Measurements from ENCODE around the gene GTPBP3. TPM values are rescaled to one million over a fixed set of nuclear protein-coding genes. Genes with fewer than 3 reads are reported as not detected.
A peak's percentile ranks its signal among the peaks of the same experiment; 100 is the strongest.

GTPBP3 gene
- total and polyA plus RNA-seq, 9 of the 15 experiments (the other 6 are each of a cell fraction or from before 2014, with no cell fraction given): 4.9 to 124 (median 22.6) TPM

DNA sequence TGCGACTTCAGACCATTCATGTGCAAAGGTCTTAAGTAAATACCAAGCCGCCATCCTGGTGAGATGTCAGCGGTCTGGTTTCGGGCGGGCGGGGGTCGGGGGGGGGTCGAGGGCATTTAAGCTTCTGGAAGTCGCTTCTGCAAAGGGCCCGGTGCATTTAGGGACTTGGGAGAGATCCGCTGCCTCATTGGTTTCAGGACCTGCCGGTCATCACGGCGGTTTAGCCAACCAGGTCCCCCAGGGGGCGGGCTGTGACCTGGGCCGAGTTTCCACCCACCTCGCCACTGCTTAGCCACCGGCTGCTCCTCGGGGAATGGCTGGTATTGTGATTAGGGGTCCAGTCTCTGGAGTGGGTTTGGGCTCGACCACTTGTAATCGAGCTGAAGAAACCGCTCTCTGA lies 47.9 kb upstream of the GTPBP3 start (continued):
- TF ChIP-seq, protein P1, sequence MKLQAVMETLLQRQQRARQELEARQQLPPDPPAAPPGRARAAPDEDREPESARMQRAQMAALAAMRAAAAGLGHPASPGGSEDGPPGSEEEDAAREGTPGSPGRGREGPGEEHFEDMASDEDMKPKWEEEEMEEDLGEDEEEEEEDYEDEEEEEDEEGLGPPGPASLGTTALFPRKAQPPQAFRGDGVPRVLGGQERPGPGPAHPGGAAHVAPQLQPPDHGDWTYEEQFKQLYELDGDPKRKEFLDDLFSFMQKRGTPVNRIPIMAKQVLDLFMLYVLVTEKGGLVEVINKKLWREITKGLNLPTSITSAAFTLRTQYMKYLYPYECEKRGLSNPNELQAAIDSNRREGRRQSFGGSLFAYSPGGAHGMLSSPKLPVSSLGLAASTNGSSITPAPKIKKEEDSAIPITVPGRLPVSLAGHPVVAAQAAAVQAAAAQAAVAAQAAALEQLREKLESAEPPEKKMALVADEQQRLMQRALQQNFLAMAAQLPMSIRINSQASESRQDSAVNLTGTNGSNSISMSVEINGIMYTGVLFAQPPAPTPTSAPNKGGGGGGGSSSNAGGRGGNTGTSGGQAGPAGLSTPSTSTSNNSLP (IDR thresholded peaks at IDR 0.05; ENCODE audit: borderline replicate concordance, low read depth, low read length): no peak
- TF ChIP-seq ZNF695 (CRISPR knock-in tag; IDR thresholded peaks at IDR 0.05): no peak
- TF ChIP-seq POLR2AphosphoS5 (IDR thresholded peaks at IDR 0.05; ENCODE audit: control insufficient read depth, insufficient read depth, low read depth, low read length): no peak
- peak; percentile 80 for TF ChIP-seq RBM25 (IDR thresholded peaks at IDR 0.05; ENCODE audit: low read depth, low read length, severe bottlenecking)
- TF ChIP-seq, protein P2, sequence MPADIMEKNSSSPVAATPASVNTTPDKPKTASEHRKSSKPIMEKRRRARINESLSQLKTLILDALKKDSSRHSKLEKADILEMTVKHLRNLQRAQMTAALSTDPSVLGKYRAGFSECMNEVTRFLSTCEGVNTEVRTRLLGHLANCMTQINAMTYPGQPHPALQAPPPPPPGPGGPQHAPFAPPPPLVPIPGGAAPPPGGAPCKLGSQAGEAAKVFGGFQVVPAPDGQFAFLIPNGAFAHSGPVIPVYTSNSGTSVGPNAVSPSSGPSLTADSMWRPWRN (IDR thresholded peaks at IDR 0.05; ENCODE audit: low read depth): no peak
- TF ChIP-seq ETV6 (IDR thresholded peaks at IDR 0.05; ENCODE audit: borderline replicate concordance in 1 of 2, low read depth in 2 of 2, low read length in 1 of 2): no peak
- no peak for TF ChIP-seq ETV6 (CRISPR knock-in tag; IDR thresholded peaks at IDR 0.05; ENCODE audit: borderline replicate concordance)
- peak; percentile 80 for TF ChIP-seq SP2 (IDR thresholded peaks at IDR 0.05; ENCODE audit: extremely low read depth, low read depth, low read length, poor library complexity, severe bottlenecking)
- peak; percentile 83 for TF ChIP-seq FOS (IDR thresholded peaks at IDR 0.05; ENCODE audit: extremely low read depth, insufficient read length)
